ENCODE results near the gene MMP15. TPM values are rescaled to one million over a fixed set of nuclear protein-coding genes. Genes with fewer than 3 reads are reported as not detected.

MMP15 gene
- total and polyA plus RNA-seq, 2 donors (not counting 3 experiments of a cell fraction or from before 2014, with no cell fraction given) = 12.6 to 16.0 TPM

DNA sequence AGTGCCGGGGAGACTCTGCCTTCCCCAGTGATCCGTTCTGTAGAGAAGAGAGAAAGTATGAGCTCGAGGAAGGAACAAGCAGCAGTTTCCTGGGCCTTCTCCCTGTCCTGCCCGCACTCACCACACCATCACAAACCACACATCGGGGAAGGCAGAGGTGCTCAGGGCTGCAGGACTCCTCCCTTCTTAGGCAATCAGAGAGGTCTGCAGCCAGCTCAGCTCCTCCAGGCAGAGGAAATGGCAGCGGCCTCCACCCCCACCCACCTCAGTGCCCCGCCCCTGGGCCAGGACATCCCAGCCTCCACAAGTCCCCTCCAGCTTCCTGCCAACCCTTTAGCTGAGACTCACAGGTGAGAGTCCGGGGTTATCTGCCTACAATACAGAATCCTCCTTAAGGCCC, 27.1 kb upstream of the MMP15 start:
- ChIA-PET POLR2A (no interaction called here), CTCF (interaction anchor here (1.3 to 1.9 kb wide), 3 partner anchors 11 to 203 kb away, joined by 3 to 8 read pairs (median 3); no protein-coding TSS in a partner anchor)
- Histone ChIP-seq H3K27ac (ENCODE audit: insufficient read depth, low read depth, low read length) (no peak overlapping the region), H3K36me3 (ENCODE audit: control insufficient read depth in 2 of 2, extremely low read depth in 1 of 2, insufficient read depth in 2 of 2, low read length in 2 of 2) (peaks cover 2 to 16% of the 10 kb centered on the region in 2 experiments), H2AFZ (ENCODE audit: low read depth, low read length) (no peak overlapping the region), H3K27me3 (ENCODE audit: control insufficient read depth in 2 of 2, insufficient read depth in 2 of 2, low read length in 2 of 2) (no peaks in the 10 kb centered on the region), H4K20me1 (replicated peaks; ENCODE audit: control insufficient read depth, extremely low read depth, insufficient read depth, low read length) (no peaks in the 10 kb centered on the region), H3K9me1 (replicated peaks; ENCODE audit: control insufficient read depth, extremely low read depth, insufficient read depth, low read length) (no peaks in the 10 kb centered on the region), H3K79me2 (ENCODE audit: control insufficient read depth, insufficient read depth, low read length) (peaks cover 4% of the 10 kb centered on the region), H3K4me1 (ENCODE audit: control insufficient read depth, extremely low read depth, insufficient read depth, low read length) (peaks cover 23% of the 10 kb centered on the region), H3K4me2 (ENCODE audit: insufficient read depth, low read length) (no peak overlapping the region), H3K9me3 (replicated peaks; ENCODE audit: control insufficient read depth, insufficient read depth, low read length) (no peaks in the 10 kb centered on the region), H3K9ac (replicated peaks; ENCODE audit: extremely low read depth, insufficient read depth, low read length) (no peak overlapping the region), H3K4me3 (replicated peaks in 1 of 3; ENCODE audit: insufficient read depth in 1 of 3, low read depth in 1 of 3, low read length in 3 of 3) (no peak overlapping the region)
- BruUV-seq (replicated peaks) = no TSS peak
- dilution Hi-C loops (cut with MboI; ENCODE audit: extremely low pct_ligation_motif_present, low sequenced_read_pairs) (no loop called here), intact Hi-C loops (cut with micrococcal nuclease) (no loop called here)
- TF ChIP-seq GATA2 (IDR thresholded peaks at IDR 0.05; ENCODE audit: insufficient read depth, insufficient read length, low read depth, low read length) (no peak), MYC (IDR thresholded peaks at IDR 0.05; ENCODE audit: low read depth, low read length) (no peak), POLR2AphosphoS5 (IDR thresholded peaks at IDR 0.05; ENCODE audit: insufficient read depth, low read depth, low read length) (no peak), JUN (IDR thresholded peaks at IDR 0.05; ENCODE audit: borderline replicate concordance, insufficient read depth, insufficient read length, low read depth) (no peak), FOS (IDR thresholded peaks at IDR 0.05; ENCODE audit: borderline replicate concordance, insufficient read depth, low read length) (no peak), EZH2 (IDR thresholded peaks at IDR 0.05; ENCODE audit: borderline replicate concordance, low read depth, low read length, severe bottlenecking) (no peak), POLR2A (IDR thresholded peaks at IDR 0.05; ENCODE audit: low read depth, low read length) (no peak)
- TF ChIP-seq, protein P1, sequence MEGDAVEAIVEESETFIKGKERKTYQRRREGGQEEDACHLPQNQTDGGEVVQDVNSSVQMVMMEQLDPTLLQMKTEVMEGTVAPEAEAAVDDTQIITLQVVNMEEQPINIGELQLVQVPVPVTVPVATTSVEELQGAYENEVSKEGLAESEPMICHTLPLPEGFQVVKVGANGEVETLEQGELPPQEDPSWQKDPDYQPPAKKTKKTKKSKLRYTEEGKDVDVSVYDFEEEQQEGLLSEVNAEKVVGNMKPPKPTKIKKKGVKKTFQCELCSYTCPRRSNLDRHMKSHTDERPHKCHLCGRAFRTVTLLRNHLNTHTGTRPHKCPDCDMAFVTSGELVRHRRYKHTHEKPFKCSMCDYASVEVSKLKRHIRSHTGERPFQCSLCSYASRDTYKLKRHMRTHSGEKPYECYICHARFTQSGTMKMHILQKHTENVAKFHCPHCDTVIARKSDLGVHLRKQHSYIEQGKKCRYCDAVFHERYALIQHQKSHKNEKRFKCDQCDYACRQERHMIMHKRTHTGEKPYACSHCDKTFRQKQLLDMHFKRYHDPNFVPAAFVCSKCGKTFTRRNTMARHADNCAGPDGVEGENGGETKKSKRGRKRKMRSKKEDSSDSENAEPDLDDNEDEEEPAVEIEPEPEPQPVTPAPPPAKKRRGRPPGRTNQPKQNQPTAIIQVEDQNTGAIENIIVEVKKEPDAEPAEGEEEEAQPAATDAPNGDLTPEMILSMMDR (IDR thresholded peaks at IDR 0.05; ENCODE audit: extremely low read depth in 1 of 2, insufficient read depth in 1 of 2, low read depth in 1 of 2, low read length in 2 of 2) = no peak
- TF ChIP-seq, protein P2, sequence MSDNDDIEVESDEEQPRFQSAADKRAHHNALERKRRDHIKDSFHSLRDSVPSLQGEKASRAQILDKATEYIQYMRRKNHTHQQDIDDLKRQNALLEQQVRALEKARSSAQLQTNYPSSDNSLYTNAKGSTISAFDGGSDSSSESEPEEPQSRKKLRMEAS (IDR thresholded peaks at IDR 0.05; ENCODE audit: insufficient read depth, insufficient read length) = no peak
- FAIRE-seq (no peak), DNase-seq (ENCODE audit: low read depth, low spot score) (no peak)

All from endothelial cell of umbilical vein (primary cell).